NCI-H2029 treated with DMSO at 0.1 percent for 48 hours (cell line): ENCODE data around the gene TRPV5.
"Not testable (repeated sequence)": the region's sequence is repeated elsewhere in the genome, so short reads cannot be mapped to it uniquely, and the experiment has no call there.

ENCODE experiments used
- DNase-seq: peaks from one replicate; lab custom pipeline; 2025; lab: John Stamatoyannopoulos, UW

Gene TRPV5

DNA sequence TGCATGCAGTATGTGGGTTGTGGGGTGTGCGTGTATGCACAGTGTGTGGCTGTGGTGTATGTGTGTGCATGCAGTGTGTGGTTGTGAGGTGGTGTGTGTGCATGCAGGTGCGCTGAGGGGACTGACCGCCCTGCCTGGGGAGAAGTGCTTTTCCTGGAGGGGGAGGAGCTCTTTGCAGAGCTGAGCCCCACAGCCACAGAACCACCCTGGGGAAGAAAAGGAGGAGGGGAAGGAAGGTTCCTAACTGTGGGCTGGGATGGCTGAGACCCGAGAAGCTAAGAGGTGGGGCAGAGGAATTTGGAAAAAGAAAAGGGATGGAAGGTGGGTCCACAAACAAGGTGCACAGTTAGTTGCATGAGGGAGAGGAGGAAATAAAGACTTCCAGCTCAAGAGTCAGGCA is at the start of gene TRPV5:
TSS of gene TRPV5 (minus strand) at position 123 of the 400 bp plus-strand sequence. CDS start 287 bp downstream, outside the sequence.
- DNase-seq: no peak

DNA sequence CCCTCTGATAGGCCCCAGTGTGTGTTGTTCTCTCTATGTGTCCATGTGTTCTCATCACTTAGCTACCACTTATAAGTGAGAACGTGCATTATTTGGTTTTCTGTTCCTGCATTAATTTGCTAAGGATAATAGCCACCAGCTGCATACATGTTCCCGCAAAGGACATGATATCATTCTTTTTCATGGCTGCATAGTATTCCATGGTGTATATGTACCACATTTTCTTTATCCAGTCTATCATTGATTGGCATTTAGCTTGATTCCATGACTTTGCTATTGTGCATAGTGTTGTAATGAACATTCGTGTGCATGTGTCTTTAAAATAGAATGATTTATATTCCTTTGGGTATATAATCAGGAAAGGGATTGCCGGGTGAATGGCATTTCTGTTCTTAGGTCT is 44.9 kb upstream of the TRPV5 start:
- not testable (repeated sequence) for DNase-seq

DNA sequence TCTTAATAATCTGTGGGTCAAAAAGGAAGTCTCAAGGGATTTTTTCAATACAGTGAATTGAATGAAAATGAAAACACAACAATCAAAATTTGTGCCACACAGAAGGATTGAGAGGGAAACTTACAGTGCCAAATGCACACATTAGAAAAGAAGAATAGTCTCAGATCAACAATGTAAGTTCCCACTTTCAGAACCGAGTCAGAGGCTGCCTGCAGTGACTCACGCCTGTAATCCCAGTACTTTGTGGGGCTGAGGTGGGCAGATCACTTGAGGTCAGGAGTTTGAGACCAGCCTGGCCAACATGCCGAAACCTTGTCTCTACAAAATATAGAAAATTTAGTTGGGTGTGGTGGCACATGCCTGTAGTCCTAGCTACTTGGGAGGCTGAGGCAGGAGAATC is 41.1 kb upstream of the TRPV5 start:
- DNase-seq: no peak

DNA sequence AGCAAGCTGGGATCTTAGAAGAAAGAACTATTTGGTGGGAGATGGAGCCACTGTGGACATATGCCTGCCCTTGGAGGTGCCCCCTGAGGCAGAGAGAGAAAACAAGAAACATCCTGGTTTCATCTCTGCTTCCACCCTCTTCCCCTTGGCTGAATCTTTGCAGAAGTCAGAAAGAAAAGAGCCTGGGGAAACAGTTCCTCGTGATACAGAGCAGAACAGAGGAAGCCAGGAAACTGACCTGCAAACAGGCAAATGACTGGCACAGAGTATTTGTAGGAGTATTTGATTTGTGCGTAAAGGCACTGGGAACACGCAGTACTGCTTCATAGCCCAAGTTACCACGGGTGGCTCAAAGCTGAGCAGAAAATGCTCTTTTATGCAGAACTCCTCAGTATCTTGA is 35.6 kb upstream of the TRPV5 start:
- DNase-seq: no peak

- no peak for DNase-seq
Measured at GRCh38 chr7:142968229-142968628, 34.7 kb upstream of the TRPV5 start.

DNA sequence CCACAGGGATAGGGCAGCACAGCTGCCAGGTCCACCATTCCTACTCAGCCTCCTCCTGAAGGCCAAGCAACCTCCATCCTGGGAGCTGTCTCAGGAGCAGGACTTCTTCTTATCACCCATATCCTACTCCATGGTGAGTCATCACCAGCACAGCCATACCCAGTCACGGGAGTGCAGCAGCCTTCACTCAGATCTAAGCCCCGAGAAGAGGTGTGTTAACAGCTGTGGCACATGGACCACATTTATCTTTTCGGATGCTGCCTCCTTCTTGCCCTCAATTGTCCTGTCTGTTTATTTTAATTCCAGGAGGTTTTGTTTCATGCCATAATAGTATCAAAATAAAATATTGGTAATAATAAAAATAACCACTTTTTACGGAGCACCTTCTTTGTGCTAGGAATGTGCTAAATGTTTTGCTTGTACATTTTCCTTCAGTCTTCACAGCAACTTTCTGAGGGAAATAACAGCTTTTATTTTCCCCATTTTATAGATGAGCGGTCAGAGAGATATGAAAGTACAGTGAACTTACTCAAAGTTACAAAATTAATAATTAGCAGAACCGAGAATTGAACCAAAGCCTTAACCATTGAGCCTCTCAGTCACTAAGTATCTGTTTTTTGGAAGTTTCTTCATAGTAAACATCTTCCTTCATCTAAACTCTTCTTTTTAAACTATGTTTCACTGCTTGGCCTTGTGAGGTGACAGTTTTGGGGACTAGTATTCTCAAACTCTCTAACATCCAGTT is 31.1 kb upstream of the TRPV5 start:
- no peak for DNase-seq

DNA sequence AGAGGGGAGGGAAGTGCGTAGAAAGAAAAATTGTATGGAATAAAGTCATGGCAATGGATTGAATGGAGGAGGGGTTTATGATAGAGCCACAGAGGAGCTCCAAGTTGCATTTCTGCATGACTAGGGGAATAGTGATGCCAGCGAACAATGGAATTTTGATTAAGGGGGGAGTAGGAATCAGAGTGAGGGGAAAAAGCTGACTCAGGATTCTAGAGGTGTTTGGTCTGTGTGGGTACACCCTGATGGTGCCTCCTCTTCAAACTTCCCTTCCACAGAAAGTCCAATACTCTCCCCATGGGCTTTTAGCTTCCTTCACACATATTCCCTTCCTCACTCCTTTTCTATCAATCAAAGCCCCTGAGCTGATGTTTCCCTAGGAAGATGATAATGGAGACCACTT is 30.4 kb upstream of the TRPV5 start:
- no peak for DNase-seq

DNA sequence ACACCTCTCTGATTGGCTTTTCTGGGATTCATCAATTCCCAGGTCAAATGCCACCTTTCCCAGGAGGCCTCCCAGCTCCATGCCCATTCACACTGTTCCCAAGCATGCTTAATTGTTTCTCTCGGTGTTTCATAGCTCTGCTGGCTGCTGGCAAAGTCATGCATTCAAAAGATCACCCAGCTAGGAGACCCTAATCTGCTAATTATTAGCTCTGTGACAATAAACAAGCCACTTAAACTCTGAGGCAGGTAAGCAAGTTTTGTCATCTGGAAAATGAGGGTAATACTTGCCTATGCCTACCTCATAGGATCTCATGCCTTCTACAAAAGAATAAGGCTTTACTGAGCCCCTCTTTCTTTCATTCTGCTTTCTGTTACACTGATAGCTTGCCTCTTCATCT is 29.4 kb upstream of the TRPV5 start:
- DNase-seq: no peak

DNA sequence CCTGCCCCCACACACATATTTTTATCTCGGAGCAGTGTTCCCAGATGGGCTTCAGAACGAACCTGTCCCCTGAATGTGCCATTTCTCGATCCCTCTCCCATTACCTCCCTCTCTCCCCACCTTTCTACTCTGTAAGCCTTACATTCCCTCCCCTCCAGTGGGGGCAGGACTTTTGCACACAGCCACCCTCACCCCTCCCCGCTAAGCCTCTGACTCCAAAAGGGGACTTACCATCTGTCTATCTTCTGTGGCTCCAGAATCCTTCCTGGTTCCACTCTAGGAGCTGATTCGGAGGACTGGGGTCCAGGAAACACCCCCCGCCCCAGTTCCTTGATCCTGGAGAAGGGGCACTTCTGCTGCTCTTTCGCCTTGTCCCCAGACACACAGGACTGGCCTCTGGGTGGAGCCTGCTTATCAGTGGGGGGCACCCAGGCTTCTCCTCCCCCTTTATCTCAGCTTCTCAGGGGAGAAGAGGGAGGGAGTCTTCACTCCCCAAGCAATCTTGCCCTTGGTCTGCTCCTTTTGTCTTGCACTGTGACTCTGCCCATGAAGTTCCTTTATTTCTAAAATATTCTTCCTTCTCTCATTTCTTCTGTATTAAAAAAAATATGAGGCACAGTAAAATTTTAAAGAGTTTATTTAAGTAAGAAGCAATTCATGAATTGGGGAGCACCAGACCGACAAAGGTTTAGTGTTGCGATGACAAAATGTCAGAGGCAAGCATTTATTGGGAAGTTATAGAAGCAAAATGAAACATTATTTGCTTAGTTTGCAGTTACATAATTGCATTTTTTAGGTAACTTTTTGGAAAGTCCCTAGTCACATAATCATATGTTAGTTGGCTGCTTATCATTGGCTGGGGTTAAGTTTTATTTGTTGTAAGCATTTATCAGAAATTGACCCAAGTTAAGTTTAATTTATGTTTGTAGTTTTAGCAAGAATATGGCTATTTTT is 28.7 kb upstream of the TRPV5 start, which contains the start of gene KEL:
TSS of gene KEL (minus strand) at position 391 of the 954 bp plus-strand sequence. CDS start at position 234, 157 bp downstream.
- DNase-seq: no peak

GRCh38 chr7:142961595-142961972 is 28.0 kb upstream of the TRPV5 start:
- DNase-seq: no peak

- no peak for DNase-seq
Measured at GRCh38 chr7:142960955-142961512, 27.5 kb upstream of the TRPV5 start.

DNA sequence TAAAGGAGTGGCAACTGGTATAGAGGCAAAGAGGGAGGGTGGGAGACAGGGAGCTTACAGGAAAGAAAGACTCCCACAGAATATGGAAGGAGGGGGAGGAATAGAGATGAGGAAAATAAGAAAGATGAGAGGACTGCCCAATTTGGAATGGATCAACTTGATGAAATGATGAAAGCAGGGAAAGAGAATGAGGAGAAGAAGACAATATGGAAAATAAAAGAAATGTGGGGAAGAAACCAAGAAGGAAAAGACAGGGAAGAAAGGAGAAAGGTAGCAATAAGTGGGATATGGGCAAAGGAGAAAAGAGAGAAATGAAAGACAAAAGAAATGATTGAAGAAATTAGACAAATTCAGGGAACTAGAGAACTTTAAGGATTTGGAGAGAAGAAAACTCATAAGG is 25.7 kb upstream of the TRPV5 start:
- DNase-seq: no peak

DNA sequence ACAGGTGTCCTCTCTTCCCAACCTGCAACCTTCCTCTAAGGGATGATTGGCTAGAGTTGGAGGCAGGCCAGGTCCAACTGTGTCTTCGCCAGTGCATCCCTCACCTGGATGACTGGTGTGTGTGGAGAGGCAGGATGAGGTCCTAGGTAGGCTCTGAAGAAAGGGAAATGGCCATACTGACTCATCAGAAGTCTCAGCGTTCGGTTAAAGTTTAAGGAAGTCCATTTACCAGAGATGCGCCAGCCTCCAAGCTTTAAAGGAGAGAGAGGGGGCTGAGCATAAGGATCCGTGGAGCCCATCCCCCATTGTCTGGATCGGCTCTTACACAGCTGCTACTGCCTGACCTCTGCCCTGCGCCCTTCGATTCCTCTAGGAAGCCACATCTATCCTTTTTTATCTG is 24.2 kb upstream of the TRPV5 start:
- no peak for DNase-seq

- DNase-seq: no peak
Measured at GRCh38 chr7:142956951-142957623, 23.5 kb upstream of the TRPV5 start.

DNA sequence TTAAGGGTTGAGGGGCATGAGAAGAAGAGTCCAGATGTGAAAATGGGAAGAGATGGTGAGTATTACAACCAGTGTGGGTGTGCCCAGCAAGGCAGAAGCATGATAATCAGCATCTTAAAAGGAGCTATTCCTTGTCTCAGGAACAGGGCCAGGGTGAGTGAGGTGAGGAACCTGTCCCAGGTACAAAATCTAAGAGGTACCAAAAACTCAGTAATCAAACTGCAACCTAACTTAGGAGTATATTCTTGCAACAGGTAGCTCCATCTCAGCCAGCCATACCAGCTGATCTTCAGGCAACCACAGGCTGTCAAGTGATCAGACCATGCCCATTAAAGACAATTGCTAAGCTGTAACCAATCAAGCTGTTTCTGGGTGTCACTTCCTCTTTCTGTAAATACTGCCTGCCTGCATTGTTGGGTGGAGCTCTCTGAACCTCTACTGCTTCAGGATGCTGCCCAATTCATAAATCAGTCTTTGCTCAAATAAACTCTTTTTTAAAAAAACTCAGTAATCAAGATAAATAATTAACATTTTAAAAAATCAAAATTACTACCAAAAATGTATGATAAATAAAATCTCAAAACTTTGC is 21.2 kb upstream of the TRPV5 start:
- no peak for DNase-seq

GRCh38 chr7:142950235-142950634 is 16.7 kb upstream of the TRPV5 start:
- DNase-seq: no peak

- DNase-seq: no peak
Measured at GRCh38 chr7:142948603-142949002, 15.1 kb upstream of the TRPV5 start.

DNA sequence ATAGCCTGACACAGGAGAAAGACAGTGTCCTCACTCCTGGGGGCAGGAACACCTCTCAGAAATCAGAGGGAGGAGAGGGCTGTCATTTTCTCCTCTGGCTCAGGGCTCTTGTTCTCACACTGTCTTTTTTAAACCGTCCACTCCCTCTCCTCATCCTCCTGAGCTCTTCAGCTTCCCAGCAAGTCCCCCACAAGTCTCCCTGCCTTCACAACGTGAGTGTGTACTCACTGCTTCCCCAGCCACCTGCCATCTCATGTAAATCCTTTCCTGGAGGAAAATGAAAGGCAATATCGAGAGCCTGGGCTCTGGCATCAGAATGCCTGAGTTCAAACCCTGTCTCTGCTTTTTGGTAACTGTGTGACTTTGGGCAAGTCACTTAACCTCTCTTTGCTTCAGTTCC is 11.5 kb upstream of the TRPV5 start:
- DNase-seq: no peak

DNA sequence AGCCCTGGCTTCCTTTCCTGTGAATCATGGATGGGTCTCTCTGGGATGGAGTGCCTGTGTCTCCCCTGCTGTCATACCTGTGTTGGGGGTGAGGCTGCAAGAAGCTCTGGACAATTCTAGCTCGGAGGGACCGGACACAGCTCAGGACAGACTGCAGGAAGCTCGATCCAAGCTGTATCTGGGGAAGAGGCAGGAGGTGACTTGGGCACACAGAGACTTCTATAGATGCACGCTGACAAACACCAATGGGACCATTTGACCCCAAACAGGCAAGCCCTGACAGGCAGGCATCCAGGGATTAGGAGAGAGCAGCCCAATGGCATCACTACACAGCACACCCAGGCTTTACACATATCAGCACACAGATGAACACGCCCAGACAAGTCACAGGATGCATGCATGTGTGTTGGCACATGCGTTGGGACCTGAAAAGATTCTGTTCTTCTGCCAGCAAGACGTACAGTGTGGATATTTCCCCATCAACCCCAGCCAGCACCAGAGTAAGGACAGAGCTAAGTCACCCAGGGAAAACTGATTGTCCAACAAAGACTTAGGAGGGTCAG is 10.2 kb upstream of the TRPV5 start:
- no peak for DNase-seq

GRCh38 chr7:142942746-142943145 is 9.2 kb upstream of the TRPV5 start:
- no peak for DNase-seq

DNA sequence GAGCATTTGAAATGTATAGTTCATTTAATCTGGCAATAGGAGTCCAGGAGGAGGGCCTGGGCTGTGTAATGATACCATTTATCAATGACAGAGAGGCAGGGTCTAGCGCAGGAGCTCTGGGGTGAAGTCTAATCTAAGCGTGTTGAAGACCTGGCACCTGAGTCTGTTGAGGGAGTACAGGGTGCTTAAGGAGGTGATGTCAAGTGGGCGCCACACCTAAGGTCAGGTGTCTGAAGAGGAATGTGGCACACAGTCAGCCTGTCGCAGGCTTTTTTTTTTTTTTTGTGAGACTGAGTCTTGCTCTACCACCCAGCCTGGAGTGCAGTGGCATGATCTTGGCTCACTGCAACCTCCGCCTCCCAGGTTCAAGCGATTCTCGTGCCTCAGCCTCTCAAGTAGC is 8.0 kb upstream of the TRPV5 start:
- no peak for DNase-seq
